PC-9 (cell line): ENCODE measurements around the gene LBX1. TPM values are rescaled to one million over a fixed set of nuclear protein-coding genes. Genes with fewer than 3 reads are reported as not detected.

Experiments used
- BruUV-seq: library from RNA; stranded (reverse); fragments of 400-500 nt; replicated peaks from 2 replicates; lab custom pipeline; 2021; lab: Mats Ljungman, UMichigan
- CTCF ChIA-PET: fragments of 300-600 bp; sonication (Branson Sonifier 250); formaldehyde crosslinking; loops from one replicate; lab custom pipeline; 2022; ENCODE audit warnings: antibody characterized with exemption; lab: Charles Lee
- POLR2A ChIA-PET: fragments of 300-600 bp; sonication (Branson Sonifier 250); formaldehyde crosslinking; loops from one replicate; lab custom pipeline; 2022; ENCODE audit warnings: antibody characterized with exemption; ENCODE audit not compliant: unreplicated experiment; lab: Charles Lee
- DNase-seq, 2 experiments: peaks; one replicate each; pipeline versions ENCODE4 v3.0.0 to v3.0.0-alpha.2; 2015 to 2022; ENCODE audit warnings: mixed read lengths in 1 of 2
- H2AFZ ChIP-seq: fragments of 200-600 bp; sonication (generic); 2 replicates; pipeline ENCODE4 v1.8.1; 2017; ENCODE audit warnings: antibody characterized with exemption
- H3F3A ChIP-seq: fragments of 200-600 bp; sonication (generic); 2 replicates; pipeline ENCODE4 v1.8.1; 2017; ENCODE audit warnings: antibody characterized with exemption, mild to moderate bottlenecking, low read depth; ENCODE audit not compliant: insufficient read depth
- H3K27ac ChIP-seq: fragments of 200-600 bp; sonication (generic); 2 replicates; pipeline ENCODE4 v1.6.1; 2016; ENCODE audit warnings: mixed run types
- H3K27me3 ChIP-seq: fragments of 200-600 bp; sonication (generic); 2 replicates; pipeline ENCODE4 v1.6.1; 2016; ENCODE audit warnings: low read depth, mixed run types; ENCODE audit not compliant: insufficient read depth
- H3K36me3 ChIP-seq: fragments of 200-600 bp; sonication (generic); 2 replicates; pipeline ENCODE4 v1.6.1; 2016; ENCODE audit warnings: low read depth, mixed run types
- H3K4me1 ChIP-seq: fragments of 200-600 bp; sonication (generic); replicated peaks from 2 replicates; pipeline ENCODE4 v1.6.1; 2016; ENCODE audit warnings: mixed run types; ENCODE audit not compliant: insufficient read depth
- H3K4me2 ChIP-seq: fragments of 200-600 bp; sonication (generic); 2 replicates; pipeline ENCODE4 v1.6.1; 2017; ENCODE audit warnings: mixed run types
- H3K4me3 ChIP-seq: fragments of 200-600 bp; sonication (generic); 2 replicates; pipeline ENCODE4 v1.6.1; 2016; ENCODE audit warnings: mixed run types
- H3K79me2 ChIP-seq: fragments of 200-600 bp; sonication (generic); 2 replicates; pipeline ENCODE4 v1.6.1; 2017; ENCODE audit warnings: low read depth, mixed run types
- H3K9me2 ChIP-seq: fragments of 200-600 bp; sonication (generic); 2 replicates; pipeline ENCODE4 v1.8.1; 2017; ENCODE audit warnings: mild to moderate bottlenecking; ENCODE audit not compliant: insufficient read depth
- H3K9me3 ChIP-seq: fragments of 200-600 bp; sonication (generic); 2 replicates; pipeline ENCODE4 v1.8.1; 2016; ENCODE audit warnings: low read depth; ENCODE audit not compliant: insufficient read depth
- H4K20me1 ChIP-seq: fragments of 200-600 bp; sonication (generic); 2 replicates; pipeline ENCODE4 v1.8.1; 2017; ENCODE audit not compliant: insufficient read depth
- CTCF ChIP-seq: fragments of 200-600 bp; sonication (generic); conservative IDR thresholded peaks from 2 replicates; pipeline ENCODE4 v1.6.1; 2017; ENCODE audit warnings: mixed run types, antibody characterized with exemption, mild to moderate bottlenecking, moderate library complexity
- EZH2 ChIP-seq: fragments of 200-600 bp; sonication (generic); IDR thresholded peaks from 2 replicates; pipeline ENCODE4 v1.8.0; 2017; ENCODE audit warnings: antibody characterized with exemption, low read depth
- intact Hi-C: fragments of 100-400 bp; cut with micrococcal nuclease; formaldehyde crosslinking; loops from one replicate; pipeline ENCODE4 v1.10.0; 2022; ENCODE audit not compliant: unreplicated experiment
- total RNA-seq: library from RNA; stranded (reverse); gene quantifications from 2 replicates; pipeline ENCODE4 v1.2.3, GENCODE V29; 2021

Gene LBX1
- total RNA-seq, 1 experiment from 2014 or later = not detected

GRCh38 chr10:101188942-101189341, 40.3 kb downstream of the LBX1 start:
- BruUV-seq = no TSS peak
- intact Hi-C loops = no loop called here
- H3F3A ChIP-seq = no peaks in the 10 kb centered on the region
- DNase-seq = no peak
- H4K20me1 ChIP-seq = no peaks in the 10 kb centered on the region
- H3K4me2 ChIP-seq = no peak overlapping the region
- no peak overlapping the region for H3K4me3 ChIP-seq
- no peaks in the 10 kb centered on the region for H3K36me3 ChIP-seq
- peaks cover 11% of the 10 kb centered on the region; the same call in 1 of the 2 replicates for H3K27me3 ChIP-seq
- H3K4me1 ChIP-seq = no peaks in the 10 kb centered on the region
- ChIA-PET POLR2A (no interaction called here), CTCF (no interaction called here)
- no peak overlapping the region for H3K27ac ChIP-seq
- no peak overlapping the region for H2AFZ ChIP-seq
- TF ChIP-seq EZH2 = no peak
- TF ChIP-seq CTCF = no peak
- H3K79me2 ChIP-seq = no peaks in the 10 kb centered on the region
- H3K9me3 ChIP-seq = no peaks in the 10 kb centered on the region
- H3K9me2 ChIP-seq = no peaks in the 10 kb centered on the region

- Histone ChIP-seq H3K4me1 (no peaks in the 10 kb centered on the region), H3K9me3 (no peaks in the 10 kb centered on the region), H3K27me3 (peaks cover 28% of the 10 kb centered on the region; the same call in 1 of the 2 replicates), H3K9me2 (no peaks in the 10 kb centered on the region), H3K36me3 (no peaks in the 10 kb centered on the region), H3K4me3 (no peak overlapping the region), H3K27ac (no peak overlapping the region), H3K4me2 (no peak overlapping the region), H2AFZ (no peak overlapping the region), H3F3A (no peaks in the 10 kb centered on the region), H4K20me1 (no peaks in the 10 kb centered on the region), H3K79me2 (no peaks in the 10 kb centered on the region)
- ChIA-PET CTCF (no interaction called here), POLR2A (no interaction called here)
- TF ChIP-seq EZH2 (no peak), CTCF (no peak)
- no TSS peak for BruUV-seq
- DNase-seq = no peak
- intact Hi-C loops = no loop called here
Observed at GRCh38 chr10:101183458-101184183, 45.6 kb downstream of the LBX1 start.

DNA sequence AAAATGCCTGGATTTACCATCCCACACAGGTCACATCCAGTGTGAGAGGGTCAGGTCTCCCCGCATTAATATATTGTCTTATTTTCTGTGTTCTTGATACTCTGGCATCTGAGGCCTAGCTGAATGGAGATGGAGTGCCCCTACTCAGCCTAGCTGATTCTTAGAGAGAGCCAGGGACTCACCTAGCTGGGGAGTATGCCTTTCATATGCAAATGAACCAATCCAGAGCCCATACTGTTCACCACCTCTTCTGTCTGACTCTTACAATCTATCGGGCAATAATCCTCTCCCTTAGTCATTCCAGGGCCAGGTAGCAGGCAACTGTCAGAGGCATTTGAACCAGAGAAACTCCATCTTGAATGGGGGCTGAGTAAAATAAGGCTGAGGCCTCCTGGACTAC, 46.3 kb downstream of the LBX1 start:
- no TSS peak for BruUV-seq
- POLR2A ChIA-PET = interaction anchor here (0.6 kb wide), 1 partner anchor 333 kb away, joined by 3 read pairs; no protein-coding TSS in a partner anchor
- no peaks in the 10 kb centered on the region for H3K36me3 ChIP-seq
- no peak overlapping the region for H3K27ac ChIP-seq
- H3K4me2 ChIP-seq = no peak overlapping the region
- H3K4me3 ChIP-seq = no peak overlapping the region
- no peaks in the 10 kb centered on the region for H3K4me1 ChIP-seq
- no peaks in the 10 kb centered on the region for H4K20me1 ChIP-seq
- TF ChIP-seq EZH2 = no peak
- TF ChIP-seq CTCF = no peak
- no peaks in the 10 kb centered on the region for H3K79me2 ChIP-seq
- intact Hi-C loops = no loop called here
- H2AFZ ChIP-seq = no peak overlapping the region
- CTCF ChIA-PET = no interaction called here
- H3K9me2 ChIP-seq = no peaks in the 10 kb centered on the region
- peaks cover 28% of the 10 kb centered on the region; the same call in 1 of the 2 replicates for H3K27me3 ChIP-seq
- DNase-seq = no peak
- no peaks in the 10 kb centered on the region for H3K9me3 ChIP-seq
- H3F3A ChIP-seq = no peaks in the 10 kb centered on the region

Other genes starting within 250 kb of the LBX1 start
- 41.0 and 45.7 TPM in 2 replicates for gene MRPL43, start 242.0 kb downstream of the LBX1 start, total RNA-seq
- gene TWNK, start 241.9 kb downstream of the LBX1 start, total RNA-seq = 7.5 and 7.9 TPM in 2 replicates
- gene LZTS2, start 229.7 kb downstream of the LBX1 start, total RNA-seq = 32.5 and 39.5 TPM in 2 replicates
- 2.3 and 2.8 TPM in 2 replicates for gene PDZD7, start 198.3 kb downstream of the LBX1 start, total RNA-seq
- gene SFXN3, start 198.2 kb downstream of the LBX1 start, total RNA-seq = 30.6 and 35.2 TPM in 2 replicates
- 19.7 and 21.2 TPM in 2 replicates for gene KAZALD1, start 167.5 kb downstream of the LBX1 start, total RNA-seq
- not detected in 2 replicates for gene TLX1, start 98.2 kb downstream of the LBX1 start, total RNA-seq
- gene BTRC, start 124.7 kb upstream of the LBX1 start, total RNA-seq = 14.1 and 15.6 TPM in 2 replicates